ENCODE measurements around the gene RNF175. TPM values are rescaled to one million over a fixed set of nuclear protein-coding genes. Genes with fewer than 3 reads are reported as not detected.

RNF175 gene
- total RNA-seq, 2 donors from 2014 or later = 0.52 TPM; not detected in 1

DNA sequence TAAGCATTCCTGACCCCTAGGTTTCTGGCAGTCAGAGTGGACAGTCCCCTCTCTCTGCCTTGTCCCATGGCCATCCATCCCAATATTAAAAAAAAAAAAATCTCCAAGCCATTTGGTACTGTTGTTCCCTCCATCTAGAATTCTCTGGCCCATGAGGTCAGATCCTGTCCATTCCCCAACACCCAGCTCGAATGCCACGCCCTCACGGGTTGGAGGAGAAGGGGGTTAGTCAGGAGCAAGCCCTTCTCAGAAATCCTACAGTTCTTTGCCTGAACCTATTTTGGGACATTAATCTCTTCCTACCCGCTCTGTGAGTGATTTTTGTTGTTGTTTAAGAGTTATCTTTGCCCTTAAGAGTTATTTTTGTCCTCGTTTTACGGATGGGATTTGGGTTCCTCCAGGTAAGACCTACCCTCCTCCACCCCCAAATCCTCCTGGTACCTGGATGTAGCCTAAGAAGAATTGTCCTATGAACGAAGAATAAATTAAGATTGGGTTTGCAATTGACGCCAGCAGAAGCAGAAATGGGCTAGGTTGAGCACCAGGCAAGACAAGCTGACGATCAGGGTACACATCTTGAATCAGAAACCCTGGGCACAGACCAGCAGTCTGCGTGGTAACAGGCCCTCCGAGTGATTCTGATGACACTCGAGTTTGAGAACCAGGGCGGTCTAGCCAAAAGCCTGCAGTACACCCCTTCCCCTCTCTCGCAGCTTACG is 977 bp downstream of the RNF175 start:
- intact Hi-C loops (cut with DNase I) = no loop called here
- DNase-seq (ENCODE audit: low spot score) = no peak

DNA sequence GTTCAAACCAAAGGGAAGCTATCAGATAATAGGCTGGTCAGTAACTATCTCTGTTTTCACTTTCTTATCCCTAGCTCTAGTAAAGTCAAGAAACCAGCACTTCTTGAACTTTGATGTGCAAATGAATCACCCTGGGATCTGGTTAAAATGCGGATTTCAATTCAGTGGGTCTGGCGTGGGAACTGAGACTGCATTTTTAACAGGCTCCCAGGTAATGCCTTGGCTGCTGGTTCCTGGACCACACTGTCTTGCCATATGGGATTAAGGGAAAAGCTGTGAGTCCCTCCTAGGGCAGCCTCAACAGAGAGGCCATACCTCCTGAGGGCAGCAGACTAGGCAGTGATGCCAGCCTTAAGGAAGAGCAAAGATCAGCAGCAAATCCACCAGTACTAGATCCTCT is 1.7 kb downstream of the RNF175 start:
- intact Hi-C loops (cut with DNase I) = no loop called here
- DNase-seq (ENCODE audit: low spot score) = no peak

DNA sequence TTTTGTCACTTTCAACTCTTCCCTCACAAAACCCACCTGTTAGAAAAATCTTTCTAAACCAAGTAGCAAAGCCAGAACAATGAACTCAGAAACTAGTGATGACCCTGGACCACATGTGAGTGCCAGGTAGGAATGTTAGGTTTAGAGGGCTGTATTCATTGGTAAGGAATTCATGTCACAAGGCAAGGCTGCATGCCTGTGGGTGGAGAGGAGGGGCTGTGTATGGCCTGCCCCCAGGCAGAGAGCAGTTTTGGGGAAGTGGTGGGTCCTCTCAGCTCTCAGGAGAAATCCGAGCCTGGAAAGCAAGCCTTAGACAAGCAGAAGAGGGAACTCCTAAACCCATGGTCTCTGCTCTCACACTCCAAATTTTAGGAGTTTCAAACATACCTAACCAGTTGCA is 2.4 kb downstream of the RNF175 start:
- DNase-seq (ENCODE audit: low spot score) = no peak
- intact Hi-C loops (cut with DNase I) = no loop called here

DNA sequence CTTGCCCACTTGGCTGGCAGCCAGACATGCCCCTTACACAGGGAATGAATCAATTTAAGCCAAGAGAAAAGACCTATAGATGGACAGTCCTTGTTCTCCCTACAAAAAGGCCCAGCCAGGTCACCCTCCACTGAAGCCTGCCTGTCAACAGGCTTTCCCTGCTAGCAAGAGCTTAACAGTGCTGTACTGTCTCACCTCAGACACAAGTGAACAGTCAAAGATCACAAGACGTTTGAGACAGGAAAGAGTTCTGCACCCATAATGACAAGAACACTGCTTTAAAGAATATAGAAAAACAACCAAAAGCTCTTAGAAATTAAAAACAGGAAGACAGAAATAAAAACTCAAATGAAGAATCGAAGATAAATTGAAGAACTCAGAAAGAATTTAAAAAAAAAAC is 4.6 kb downstream of the RNF175 start:
- intact Hi-C loops (cut with DNase I) = no loop called here
- DNase-seq (ENCODE audit: low spot score) = no peak

DNA sequence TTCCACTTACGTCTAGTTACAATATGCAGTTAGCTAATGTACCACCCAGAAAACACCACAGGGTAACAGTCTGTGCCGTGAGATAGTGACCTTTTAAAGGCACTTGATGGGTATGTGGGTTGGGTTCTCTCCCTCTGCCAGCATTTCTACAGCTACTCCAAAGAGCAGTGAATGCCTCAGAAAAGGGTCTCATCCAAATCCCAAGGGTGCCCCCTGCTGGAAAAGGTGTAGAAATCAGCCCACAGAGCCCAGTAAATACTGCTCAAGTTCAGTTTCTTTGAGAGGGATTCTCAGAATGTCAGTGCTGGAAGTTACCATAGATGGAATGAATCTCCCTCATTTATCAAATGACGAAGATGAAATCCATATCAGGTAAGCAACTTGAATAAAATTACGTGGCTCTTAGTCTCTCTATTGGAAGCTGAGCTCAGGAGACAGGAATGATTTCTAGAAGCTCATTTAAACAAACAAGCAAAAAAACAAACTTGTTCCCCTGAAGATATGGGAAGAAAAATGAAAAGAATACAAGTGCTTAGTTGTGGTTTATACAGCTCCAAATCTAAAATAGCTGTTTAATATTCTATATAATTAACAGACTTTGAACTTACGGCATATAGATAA is 9.5 kb downstream of the RNF175 start:
- intact Hi-C loops (cut with DNase I) = no loop called here
- no peak for DNase-seq (ENCODE audit: low spot score)

DNA sequence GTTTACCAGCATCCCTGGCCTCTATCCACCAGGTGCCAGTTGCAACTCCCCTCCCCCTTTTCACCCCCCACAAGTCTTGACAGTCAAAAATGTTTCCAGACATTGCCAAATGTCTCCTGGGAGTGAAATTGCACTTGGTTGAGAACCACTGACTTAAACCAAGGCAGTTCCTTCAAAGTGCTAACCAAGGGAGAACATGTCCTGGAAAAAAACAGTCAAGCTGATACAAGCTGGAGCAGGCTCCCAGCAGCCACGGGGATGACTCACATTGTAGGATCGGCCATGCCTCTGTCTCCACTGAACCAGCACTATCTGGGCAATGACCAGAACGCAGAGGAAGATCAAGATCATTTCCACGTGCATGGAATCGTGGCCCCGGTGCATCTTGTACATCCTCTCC is 11.4 kb downstream of the RNF175 start:
- intact Hi-C loops (cut with DNase I) = loop anchor here (5.0 to 10.0 kb wide), 2 partner anchors 106 to 114 kb away; no protein-coding TSS in a partner anchor
- peak; percentile 90 for DNase-seq (ENCODE audit: low spot score)

DNA sequence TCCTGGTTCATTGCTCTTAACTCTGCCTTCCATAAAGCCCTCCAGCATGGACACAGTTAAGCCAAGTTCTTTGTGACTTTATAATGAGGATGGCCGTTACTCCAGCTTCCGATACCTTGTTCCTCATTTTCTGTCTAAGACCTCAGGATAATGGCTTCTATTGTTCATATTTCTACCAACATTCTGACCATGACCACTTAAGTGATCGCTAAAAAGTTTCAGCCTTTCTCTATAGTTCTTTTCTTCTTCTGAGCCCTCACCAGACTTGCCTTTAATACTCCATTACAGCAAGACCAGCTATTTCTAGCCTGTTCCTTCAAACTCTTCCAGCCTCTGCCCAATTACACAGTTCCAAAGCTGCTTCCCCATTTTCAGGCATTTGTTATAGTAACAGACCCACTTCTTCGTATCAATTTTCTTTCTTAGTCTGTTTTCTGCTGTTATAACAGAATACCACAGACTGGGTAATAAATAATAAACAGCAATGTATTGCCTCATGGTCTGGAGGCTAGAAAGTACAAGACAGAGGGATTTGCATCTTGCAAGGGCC is 12.3 kb downstream of the RNF175 start:
- intact Hi-C loops (cut with DNase I) = loop anchor here (5.0 to 10.0 kb wide), 2 partner anchors 105 to 113 kb away; no protein-coding TSS in a partner anchor
- no peak for DNase-seq (ENCODE audit: low spot score)

DNA sequence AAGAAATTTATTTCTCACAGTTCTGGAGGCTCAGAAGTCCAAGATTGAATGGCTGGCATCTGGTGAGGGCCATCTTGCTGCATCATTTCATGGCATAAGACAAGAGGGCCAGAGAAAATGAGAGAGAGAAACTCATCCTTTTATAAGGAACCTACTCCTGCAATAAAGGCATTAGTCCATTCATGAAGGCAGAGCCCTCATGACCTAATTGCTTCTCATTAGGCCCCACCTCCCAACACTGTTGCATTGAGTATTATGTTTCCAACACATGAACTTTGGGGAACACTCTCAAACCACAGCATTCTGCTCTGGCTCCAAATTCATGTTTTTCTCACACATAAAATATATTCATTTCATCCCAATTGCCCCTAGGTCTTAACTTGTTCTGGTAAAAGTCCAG is 14.2 kb downstream of the RNF175 start:
- DNase-seq (ENCODE audit: low spot score) = no peak

DNA sequence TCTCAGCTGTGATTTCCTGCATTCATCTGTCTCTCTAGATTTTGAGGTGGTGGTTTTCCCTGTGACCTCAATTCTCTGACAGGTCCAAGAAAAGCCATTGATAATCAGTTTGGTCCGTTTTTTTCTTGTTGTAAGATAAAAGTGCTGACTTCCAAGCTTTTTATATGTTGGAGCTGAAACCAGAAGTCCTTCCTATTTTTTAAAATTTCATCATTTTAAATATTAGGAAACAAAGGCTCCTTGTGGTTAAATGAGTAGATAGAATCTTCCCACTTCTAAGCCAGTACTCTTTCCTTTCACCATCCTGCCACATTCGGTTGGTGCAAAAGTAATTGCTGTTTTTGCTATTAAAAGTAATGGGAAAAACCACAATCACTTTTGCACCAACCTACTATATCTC is 18.3 kb downstream of the RNF175 start:
- intact Hi-C loops (cut with DNase I) = loop anchor here in 1 of 2 donors (10.0 kb wide), 1 partner anchor 107 kb away; no protein-coding TSS in a partner anchor
- DNase-seq (ENCODE audit: low spot score) = no peak

More for the DNA sequence above, 14.2 kb downstream of the RNF175 start:
- intact Hi-C loops (cut with DNase I) = loop anchor here (5.0 to 10.0 kb wide), 2 partner anchors 103 to 111 kb away; no protein-coding TSS in a partner anchor

DNA sequence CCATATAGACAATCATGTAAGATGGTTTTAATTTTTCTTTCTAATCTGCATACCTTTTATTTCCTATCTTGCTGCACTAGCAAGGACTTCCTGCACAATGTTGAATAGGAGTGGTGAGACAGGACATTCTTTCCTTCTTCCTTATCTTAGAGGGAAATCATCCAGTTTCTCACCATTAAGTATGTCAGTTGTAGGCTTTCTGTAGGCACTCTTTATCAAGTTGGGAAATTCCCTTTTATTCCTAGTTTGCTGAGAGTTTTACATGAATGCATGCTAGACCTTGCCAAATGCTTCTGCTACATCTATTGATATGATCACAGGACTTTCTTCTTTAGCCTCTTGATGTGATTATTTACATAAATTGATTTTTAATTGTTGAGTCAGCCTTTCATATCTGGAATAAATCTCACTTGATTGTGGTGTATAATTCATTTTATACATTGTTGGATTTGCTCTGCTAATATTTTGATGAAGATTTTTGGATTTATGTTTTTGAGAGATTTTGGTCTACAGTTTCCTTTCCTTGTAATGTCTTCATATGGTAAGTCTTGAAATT is 23.8 kb downstream of the RNF175 start:
- intact Hi-C loops (cut with DNase I) = no loop called here
- DNase-seq (ENCODE audit: low spot score) = no peak

DNA sequence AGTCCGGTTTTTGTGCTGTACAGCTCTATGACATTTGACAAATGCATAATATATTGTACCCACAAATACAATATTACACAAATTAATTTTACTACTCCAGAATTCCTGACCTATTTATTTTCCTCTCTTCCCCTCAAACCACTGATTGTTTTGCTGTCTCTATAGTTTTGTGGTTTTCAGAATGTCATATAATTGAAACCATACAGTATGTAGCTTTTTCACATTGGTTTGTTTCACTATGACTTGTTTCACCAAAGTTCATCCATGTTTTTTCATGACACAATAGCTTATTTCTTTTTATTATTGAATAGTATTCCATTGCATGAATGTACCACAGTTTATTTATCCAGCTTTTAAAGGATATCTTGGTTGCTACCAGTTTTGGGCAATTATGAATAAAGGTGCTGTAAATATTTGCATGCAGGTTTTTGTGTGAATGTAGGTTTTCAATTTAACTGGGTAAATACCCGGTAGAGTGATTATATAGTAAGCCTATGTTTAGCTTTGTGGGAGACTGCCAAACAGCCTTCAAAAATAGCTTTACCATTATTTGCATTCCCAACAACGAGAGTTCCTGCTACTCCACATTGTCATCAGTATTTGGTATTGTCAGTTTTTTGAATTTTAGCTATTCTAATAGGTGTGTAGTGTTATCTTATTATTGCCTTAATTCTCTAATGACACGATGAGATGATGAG is 25.9 kb downstream of the RNF175 start:
- intact Hi-C loops (cut with DNase I) = no loop called here

DNA sequence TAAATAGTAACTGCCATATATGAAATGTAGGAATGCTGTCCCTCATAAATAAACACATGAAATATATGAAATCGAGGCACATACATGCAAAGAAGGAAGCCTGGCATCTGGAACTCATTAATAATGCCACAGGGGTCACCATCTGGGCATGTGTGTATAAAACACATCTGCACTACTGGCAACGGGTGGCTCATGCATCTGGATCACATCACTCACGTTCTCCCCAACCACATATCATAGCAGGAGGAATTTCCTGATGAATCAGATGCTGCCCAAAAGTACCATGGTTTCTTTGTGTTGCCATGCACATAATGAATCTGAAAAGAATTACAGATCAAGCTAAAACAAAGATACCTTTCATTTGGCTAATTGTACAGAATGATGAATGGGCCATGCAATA is 28.6 kb downstream of the RNF175 start:
- no peak for DNase-seq (ENCODE audit: low spot score)
- intact Hi-C loops (cut with DNase I) = no loop called here

More for the DNA sequence above, 25.9 kb downstream of the RNF175 start:
- DNase-seq (ENCODE audit: low spot score) = no peak

DNA sequence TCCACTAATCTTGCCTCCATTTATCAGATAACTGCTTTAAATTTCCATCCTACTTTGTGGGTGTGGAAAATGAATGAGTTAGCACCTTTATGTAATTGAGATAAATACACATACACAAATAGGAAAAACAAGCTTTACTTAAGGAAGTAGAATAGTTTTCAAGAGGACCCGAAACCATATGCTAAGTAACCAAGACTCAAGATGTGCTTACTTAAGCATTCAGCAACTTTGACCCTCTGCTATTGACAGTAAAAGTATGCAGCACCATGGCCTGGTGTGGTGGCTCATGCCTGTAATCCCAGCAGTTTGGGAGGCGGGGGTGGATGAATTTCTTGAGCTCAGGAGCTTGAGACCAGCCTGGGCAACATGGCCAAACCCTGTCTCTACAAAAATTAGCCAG is 29.9 kb downstream of the RNF175 start:
- intact Hi-C loops (cut with DNase I) = no loop called here
- no peak for DNase-seq (ENCODE audit: low spot score)

DNA sequence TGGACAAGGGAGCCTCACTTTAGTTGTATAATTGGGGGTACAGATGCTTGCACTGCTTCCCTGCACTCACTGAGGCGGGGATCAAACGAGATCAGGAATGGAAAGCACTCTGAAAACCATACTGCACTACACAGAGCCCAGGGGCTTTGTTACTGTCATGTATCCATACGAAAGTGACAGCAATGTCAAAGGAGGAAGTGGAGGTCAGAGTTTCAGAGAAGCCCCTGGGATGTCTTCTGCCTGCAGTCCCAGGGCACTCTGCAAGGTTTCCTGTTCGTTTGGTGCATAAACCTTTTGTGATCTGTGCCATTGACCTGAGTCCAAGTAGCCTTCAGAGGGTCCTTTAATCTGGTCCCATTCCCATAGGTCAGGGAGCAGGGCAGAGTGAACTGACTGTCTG is 31.2 kb downstream of the RNF175 start:
- DNase-seq (ENCODE audit: low spot score) = no peak
- intact Hi-C loops (cut with DNase I) = no loop called here

DNA sequence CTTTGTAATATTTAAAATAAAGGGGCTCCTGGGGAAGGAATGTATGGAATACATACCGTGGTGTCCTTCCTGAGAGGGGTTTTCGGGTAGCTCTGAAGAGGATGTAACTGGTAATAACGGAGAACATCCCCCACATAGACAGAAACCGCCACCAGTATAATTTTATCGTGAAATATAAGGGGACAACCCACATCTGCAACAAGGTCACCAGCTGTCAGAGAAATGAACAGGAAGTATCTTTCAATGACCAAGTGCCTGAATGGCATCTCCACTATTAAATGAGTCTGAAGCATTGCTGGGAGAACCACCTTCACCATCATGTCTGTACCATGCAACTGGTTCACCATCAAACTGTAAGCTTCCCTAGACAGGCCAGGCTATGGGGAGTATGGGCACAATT is 31.7 kb downstream of the RNF175 start:
- DNase-seq (ENCODE audit: low spot score) = no peak
- intact Hi-C loops (cut with DNase I) = no loop called here

DNA sequence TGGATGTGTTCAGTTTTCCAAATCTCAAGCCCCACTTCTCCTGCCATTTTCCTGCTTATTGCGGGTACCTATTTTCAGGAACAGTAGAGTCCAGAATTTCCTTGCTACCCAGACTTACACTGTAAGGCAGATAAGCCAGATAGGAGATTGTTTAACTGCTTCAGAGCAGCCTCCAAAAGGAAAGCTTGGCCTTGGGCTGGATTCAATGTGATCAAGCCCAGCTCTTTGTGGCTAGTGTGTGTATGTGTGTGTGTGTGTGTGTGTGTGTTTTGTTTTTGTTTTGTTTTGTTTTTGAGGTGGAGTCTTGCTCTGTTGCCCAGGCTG is 34.0 kb downstream of the RNF175 start:
- intact Hi-C loops (cut with DNase I) = no loop called here
- DNase-seq (ENCODE audit: low spot score) = no peak

DNA sequence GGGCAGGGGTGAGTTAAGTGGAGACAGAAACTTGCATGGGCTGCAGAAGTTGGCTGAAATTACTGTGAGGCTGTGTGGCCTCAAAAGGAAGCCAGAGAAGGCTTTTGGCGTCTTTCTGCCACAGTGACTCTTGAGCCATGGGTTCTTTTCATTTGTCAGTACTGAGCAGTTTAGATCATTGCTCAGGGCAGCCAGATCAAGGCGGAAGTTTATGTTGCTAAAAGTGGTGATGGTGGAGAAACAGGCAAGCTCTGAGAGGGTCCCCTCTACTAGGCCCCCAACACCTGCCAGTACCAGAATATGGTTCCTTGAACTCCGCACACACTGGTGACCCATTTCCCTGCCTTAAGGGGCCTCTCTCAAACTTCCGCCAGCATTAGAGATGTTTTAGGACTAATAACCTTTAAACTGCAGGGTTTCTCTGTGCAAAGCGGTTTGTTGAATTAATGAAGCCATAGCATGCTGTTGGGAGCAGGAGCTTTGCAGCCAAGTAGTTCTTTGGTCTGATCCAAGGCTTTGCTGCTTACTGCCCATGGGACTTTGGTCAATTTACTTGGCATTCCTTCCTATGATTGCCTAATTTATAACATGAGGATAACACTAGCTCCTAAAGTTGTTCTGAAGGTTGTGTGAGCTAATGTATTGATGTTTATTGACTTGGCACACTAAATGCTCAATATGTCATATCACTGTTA is 34.5 kb downstream of the RNF175 start:
- DNase-seq (ENCODE audit: low spot score) = no peak
- intact Hi-C loops (cut with DNase I) = no loop called here

DNA sequence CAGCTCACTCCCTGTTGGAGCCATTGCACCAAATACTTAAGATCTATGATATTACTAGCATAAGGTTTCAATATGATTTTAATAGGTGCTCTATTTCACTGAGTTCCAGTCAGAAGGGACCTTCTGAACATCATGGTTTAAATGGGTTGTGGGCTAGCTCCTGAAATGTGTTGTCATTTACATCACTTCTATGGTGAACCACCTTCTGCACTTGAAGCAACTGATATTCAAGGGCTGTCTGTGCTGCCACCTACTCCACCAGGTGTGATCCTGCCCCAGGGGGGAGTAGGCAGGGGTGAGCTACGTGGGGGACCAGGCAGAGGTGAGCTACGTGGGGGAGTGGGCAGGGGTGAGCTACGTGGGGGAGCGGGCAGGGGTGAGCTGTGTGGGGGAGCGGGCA is 35.2 kb downstream of the RNF175 start:
- no peak for DNase-seq (ENCODE audit: low spot score)
- intact Hi-C loops (cut with DNase I) = no loop called here

DNA sequence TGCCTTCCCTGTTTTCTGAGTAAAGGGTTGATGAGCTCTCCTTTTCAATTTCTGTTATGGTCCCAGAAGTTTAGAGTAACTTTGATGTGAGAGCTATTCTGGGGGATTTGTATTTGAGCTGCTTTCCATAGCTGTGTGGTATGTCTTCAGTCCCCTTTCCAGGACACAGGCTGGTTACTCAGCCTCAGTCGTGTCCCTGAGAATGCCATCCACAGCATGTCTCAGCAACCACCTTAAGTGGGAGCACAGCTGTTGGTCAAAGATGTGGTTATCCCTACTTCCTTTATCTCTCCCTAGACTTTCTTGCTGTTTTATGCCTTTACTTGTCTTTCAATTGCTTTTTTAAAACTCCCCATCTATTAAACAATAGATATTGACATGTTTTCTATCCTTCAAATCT is 37.8 kb downstream of the RNF175 start:
- DNase-seq (ENCODE audit: low spot score) = no peak
- intact Hi-C loops (cut with DNase I) = no loop called here
